Fibroblast of mammary gland (primary cell): ENCODE measurements around the gene HNRNPDL.
"Not testable (repeated sequence)": the region's sequence is repeated elsewhere in the genome, so short reads cannot be mapped to it uniquely, and the experiment has no call there.

ENCODE experiments used
- DNase-seq: peaks from one replicate; pipeline ENCODE4 v3.0.0-alpha.2; 2010; ENCODE audit warnings: low read depth
- H3K4me3 ChIP-seq: 2 replicates; pipeline ENCODE4 v1.5.1; 2011; ENCODE audit warnings: low read depth, mild to moderate bottlenecking, low read length, moderate library complexity; ENCODE audit not compliant: control insufficient read depth
- CTCF ChIP-seq: conservative IDR thresholded peaks from 2 replicates; pipeline ENCODE4 v1.5.1; 2011; ENCODE audit warnings: low read depth, low read length, inconsistent platforms; ENCODE audit not compliant: control insufficient read depth, insufficient read depth

The HNRNPDL gene

DNA sequence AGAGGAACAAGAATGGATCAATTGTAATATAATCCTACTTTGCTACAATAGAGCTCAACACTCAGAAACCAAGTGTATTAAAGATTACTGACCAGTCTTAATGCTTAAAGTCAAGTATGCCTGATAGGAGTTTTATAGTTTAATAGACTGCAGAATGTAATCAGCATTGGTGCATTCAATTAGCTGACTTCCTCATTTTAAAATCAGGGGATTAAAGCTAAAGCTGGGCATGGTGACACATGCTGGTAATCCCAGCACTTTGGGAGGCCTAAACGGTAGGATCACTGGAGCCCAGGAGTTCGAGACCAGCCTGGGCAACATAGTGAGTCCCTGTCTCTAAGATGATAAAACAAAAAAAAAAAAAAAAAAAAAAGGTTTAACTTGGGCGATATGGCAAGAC is 10.8 kb downstream of the HNRNPDL start:
- TF ChIP-seq CTCF, result no peak
- DNase-seq, result no peak
- no peak overlapping the region for H3K4me3 ChIP-seq

DNA sequence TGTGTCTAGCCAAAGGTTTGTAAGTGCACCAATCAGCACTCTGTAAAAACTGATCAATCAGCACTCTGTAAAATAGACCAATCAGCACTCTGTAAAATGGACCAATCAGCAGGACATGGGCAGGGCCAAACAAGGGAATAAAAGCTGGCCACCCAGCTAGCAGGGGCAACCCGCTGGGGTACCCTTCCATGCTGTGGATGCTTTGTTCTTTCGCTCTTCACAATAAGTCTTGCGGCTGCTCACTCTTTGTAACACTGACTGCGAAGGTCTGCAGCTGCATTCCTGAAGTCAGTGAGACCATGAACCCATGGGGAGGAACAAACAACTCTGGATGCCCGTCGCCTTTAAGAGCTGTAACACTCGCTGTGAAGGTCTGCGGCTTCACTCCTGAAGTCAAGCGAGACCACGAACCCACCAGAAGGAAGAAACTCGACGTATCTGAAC is 14.3 kb downstream of the HNRNPDL start:
- no peak for DNase-seq
- no peak overlapping the region for H3K4me3 ChIP-seq
- no peak for TF ChIP-seq CTCF

DNA sequence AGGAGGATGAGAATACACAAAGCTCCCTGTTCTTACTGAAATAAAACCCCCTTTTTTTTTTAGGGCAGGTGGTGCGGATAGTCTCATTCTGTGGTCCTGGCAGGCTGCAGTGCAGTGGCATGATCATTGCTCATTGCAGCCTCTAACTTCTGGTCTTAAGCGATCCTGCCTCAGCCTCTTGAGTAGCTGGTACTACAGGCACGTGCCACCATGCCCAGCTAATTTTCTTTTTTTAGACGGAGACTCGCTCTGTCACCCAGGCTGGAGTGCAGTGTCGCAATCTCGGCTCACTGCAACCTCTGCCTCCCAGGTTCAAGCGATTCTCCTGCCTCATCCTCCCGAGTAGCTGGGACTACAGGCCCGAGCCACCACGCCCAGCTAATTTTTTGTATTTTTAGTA is 15.2 kb downstream of the HNRNPDL start:
- H3K4me3 ChIP-seq, DNase-seq: not testable (repeated sequence)

DNA sequence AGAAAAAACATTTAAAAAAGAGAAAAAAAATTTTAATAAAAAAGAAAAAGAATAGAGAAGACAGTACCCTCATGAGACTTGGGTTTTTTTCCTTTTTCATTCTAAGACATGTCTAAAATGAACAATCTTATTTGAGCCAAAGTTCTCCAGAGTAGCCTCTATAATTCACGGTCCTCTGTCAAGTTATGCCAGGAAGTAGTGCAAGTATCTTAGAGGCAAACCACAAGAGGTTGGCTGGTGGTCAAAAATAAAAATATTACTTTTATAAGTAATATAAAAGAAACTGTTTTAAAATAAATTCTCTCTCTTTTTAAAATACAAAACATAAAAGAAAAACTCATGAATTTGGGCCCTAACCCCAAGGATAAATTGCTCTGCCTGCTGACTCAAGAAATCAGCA is 26.5 kb downstream of the HNRNPDL start:
- no peak overlapping the region for H3K4me3 ChIP-seq
- DNase-seq, result no peak
- TF ChIP-seq CTCF, result no peak

GRCh38 chr4:82402196-82402775 is 28.0 kb downstream of the HNRNPDL start:
- no peak overlapping the region for H3K4me3 ChIP-seq
- no peak for DNase-seq
- TF ChIP-seq CTCF, result no peak

DNA sequence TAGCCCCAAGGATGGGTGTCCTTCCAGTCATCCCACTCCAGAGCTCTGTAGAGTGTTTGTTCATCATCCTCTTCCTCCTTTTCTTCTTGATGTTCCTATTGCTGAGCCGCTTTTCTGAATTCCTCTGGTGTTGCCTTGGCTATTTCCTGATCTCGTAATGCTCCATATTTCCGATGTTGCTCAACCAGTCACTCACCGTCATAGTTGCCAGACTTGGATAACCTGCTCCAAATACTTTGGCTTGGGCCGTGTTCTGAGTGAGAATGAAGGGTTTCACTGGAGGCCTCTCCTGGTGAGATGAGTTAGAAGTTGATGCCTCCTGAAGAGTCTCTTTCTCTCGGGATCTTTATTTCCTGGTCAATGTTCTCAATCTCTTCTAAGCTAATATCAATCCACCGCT is 28.7 kb downstream of the HNRNPDL start:
- no peak overlapping the region for H3K4me3 ChIP-seq
- no peak for TF ChIP-seq CTCF
- DNase-seq, result no peak

DNA sequence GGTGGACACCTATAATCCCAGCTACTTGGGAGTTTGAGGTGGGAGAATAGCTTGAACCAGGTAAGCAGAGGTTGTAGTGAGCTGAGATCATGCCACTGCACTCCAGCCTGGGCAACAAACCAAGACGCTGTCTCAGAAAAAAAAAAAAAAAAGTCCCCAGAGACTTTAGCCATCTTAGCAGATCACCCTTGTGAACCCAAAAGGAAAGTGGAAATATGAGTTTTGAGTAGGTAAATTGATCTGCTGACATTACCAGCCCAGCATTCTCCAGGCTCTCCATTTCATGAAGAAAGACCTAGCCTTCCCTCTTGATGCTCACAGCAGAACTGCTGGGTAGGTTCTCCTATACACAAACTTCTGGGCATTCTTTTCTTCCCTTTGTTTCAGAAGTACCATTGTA is 32.0 kb downstream of the HNRNPDL start:
- H3K4me3 ChIP-seq, result no peak overlapping the region
- TF ChIP-seq CTCF, result no peak
- DNase-seq, result no peak

- no peak for TF ChIP-seq CTCF
- DNase-seq, result no peak
- no peak overlapping the region for H3K4me3 ChIP-seq
These were observed 32.7 kb downstream of the HNRNPDL start for GRCh38 chr4:82397527-82397926.
